Measurements from ENCODE around the gene ZNF215. TPM values are rescaled to one million over a fixed set of nuclear protein-coding genes. Genes with fewer than 3 reads are reported as not detected.
"Not testable (repeated sequence)": the region's sequence is repeated elsewhere in the genome, so short reads cannot be mapped to it uniquely, and the experiment has no call there.

The ZNF215 gene
- total RNA-seq (2014; rRNA removed; shearing (Covaris generic)), result 3.8 and 5.5 TPM in 2 replicates

DNA sequence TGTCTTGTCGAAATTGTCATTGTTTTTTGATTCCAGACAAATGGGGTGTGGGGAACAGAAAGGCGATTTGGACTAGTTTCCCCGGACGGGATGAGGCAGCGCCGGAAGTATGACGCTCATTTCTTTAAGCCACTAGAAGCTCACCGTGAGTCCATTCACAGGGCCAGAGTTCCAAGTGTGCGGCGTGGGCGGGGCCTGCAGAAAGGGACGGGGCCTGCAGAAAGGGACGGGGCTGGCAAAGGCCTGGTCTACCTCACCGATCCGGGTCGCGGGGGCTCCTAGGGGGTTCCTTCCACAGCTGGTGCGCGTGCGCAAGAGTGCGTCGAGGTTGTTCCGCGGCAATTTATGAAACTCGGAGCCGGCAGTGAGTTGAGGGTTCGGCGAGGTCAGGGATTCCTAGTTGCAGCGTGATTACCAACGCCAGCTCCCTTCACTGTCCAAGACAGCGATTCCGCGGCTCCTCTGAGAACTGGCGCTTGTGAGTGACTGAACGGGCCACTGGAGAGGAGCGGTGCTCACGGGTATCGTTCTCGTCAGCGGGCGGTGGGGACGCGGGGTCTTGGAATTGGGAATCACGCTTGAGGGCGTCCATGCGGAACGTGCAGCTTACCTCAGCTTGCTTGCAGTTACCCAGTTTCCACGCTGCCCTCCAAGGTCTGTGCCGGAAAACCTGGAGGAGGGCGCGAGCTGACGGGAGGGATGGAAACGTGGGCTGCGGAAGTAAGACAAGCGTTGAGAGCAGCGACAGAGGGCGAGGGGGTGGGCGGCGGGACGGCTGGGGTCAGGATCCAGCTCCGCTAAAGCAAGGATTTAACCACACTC, at the start of gene ZNF215:
TSS of gene ZNF215 (plus strand) at position 219 of the 822 bp plus-strand sequence. CDS start 5,847 bp downstream, outside the sequence.
- peak; percentile 94 for DNase-seq (ENCODE audit: low read depth)

DNA sequence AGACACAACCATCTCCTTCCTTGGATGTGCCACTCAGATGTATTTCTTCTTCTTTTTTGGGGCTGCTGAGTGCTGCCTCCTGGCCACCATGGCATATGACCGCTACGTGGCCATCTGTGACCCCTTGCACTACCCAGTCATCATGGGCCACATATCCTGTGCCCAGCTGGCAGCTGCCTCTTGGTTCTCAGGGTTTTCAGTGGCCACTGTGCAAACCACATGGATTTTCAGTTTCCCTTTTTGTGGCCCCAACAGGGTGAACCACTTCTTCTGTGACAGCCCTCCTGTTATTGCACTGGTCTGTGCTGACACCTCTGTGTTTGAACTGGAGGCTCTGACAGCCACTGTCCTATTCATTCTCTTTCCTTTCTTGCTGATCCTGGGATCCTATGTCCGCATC, 49.3 kb upstream of the ZNF215 start:
- DNase-seq (ENCODE audit: low read depth), result no peak

DNA sequence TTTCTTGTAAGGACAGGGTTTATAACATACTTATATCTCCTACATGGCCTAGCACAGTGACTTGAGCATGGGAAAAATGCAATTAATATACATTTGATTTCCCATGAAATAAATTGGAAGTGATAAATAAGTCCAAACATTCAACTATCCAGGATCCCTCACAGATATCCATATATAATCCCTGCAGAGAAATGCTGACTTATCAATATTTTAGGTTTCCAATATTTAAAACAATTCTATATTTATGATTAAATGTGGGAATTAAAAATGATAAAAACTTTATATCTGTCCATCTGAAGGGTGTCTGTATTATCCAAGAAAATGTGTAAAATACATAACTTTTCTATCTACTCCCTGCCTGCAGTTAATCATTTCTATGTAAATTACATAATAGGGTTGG, 43.5 kb upstream of the ZNF215 start:
- no peak for DNase-seq (ENCODE audit: low read depth)

DNA sequence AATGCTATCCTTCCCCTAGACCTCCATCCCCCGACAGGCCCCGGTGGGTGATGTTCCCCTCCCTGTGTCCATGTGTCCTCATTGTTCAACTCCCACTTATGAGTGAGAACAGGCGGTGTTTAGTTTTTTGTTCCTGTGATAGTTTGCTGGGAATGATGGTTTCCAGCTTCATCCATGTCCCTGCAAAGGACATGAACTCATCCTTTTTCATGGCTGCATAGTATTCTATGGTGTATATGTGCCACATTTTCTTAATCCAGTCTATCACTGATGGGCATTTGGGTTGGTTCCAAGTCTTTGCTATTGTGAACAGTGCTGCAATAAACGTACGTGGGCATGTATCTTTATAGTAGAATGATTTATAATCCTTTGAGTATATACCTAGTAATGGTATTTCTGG, 38.5 kb upstream of the ZNF215 start:
- DNase-seq (ENCODE audit: low read depth), result not testable (repeated sequence)

DNA sequence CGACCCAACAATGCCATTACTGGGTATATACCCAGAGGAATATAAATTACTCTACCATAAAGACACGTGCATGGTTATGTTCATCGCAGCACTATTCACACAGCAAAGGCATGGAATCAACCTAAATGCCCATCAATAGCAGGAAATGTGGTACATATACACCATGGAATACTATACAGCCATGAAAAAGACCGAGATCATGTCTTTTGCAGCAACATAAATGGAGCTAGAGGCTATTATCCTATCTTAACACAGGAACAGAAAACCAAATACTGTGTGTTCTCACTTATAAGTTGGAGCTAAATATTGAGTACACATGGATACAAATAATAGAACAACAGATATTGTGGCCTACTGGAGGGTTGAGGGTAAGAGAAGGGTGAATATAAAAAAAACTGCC, 37.4 kb upstream of the ZNF215 start:
- DNase-seq (ENCODE audit: low read depth), result no peak

DNA sequence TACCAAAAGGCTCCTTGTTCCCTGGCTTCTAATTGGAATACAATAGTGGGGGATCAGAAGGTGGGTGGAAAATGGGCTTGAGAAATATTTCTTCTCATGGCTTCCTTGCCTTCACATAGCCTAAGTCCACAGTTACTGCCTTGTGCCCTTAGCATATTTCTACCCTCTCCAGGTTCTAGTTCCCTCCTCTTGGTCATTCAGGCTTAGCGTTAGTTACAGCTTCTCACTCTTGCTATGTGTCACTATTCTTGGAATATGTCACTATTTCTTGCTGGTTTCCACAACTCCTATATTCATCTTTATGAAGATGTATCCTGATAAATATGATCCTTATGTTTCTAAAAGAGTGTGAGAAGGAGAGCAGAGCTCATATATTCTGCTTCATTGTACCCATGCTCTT, 36.4 kb upstream of the ZNF215 start:
- no peak for DNase-seq (ENCODE audit: low read depth)

DNA sequence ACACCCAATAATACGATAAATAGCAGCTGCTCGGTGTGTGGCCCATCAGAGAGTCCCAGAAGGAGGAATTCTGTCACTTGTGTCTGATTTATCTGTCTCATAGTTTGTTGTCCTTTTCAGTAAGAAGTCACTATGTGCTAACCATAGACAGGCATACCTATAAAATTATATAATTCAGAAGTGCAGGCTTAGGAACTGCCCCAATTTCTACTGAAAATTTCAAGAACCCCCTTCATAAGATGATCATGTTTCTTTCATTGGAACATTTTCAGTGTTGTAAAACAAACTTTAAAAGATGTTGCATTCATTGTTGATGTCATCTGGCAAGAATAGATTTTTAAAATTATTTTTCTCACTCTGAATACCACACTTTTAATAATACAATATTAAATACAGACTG, 33.8 kb upstream of the ZNF215 start, which contains the start of gene OR2D2:
TSS of gene OR2D2 (minus strand) at position 101 of the 400 bp plus-strand sequence. CDS start at position 101, 0 bp downstream.
- no peak for DNase-seq (ENCODE audit: low read depth)

DNA sequence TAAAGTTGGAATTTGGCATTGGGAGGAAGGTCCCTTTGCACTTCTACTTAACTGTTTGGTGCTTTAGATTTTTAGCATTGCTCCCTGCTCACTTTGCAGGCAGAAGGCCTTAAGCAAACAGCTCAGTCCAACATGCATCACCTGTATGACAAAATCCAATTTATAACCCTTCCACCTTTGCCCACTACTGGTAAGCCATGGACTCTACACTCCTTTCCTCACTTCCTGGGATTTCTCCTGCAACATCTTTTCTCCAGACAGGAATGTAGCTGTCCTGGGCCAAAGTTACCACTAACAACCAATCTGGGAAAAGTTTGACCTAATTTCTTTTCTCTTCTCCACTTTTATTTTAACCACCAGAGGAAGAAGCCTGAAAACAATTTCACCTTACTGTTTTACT, 32.1 kb upstream of the ZNF215 start:
- no peak for DNase-seq (ENCODE audit: low read depth)

DNA sequence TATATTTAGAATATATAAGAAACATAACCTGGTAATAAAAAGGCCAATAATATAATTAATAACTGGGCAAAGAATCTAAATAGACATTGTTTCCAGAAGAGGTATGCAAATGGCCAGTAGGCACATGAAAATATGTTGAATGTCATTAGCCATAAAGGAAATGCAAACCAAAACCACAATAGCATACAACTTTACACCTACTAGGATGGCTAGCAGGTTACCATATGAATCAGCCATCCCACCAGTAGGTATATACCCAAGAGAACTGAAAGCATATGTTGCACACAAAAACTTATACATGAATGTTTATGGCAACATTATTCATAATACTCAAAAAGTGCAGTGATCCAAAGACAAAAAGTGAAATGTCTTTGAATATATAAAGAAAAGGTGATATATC, 31.2 kb upstream of the ZNF215 start:
- no peak for DNase-seq (ENCODE audit: low read depth)

DNA sequence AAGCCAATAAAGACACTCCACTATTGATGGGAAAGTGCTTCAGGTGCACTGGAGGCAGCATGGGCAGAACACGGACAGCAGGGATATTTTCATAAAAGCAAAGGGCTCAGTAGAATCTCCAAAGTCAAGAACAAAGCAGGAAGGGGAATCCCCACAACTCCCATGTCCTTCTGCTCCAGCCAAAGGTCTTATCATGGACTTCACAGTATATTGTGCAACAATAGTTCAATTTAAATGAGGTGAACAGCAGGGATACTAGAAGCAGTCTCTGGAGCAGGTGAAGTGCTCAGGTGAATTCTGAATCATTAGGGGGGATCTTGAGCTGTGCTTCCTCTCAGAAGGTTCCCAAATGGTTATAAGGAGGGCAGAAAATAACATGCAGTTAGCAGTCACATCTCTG, 27.3 kb upstream of the ZNF215 start:
- no peak for DNase-seq (ENCODE audit: low read depth)

DNA sequence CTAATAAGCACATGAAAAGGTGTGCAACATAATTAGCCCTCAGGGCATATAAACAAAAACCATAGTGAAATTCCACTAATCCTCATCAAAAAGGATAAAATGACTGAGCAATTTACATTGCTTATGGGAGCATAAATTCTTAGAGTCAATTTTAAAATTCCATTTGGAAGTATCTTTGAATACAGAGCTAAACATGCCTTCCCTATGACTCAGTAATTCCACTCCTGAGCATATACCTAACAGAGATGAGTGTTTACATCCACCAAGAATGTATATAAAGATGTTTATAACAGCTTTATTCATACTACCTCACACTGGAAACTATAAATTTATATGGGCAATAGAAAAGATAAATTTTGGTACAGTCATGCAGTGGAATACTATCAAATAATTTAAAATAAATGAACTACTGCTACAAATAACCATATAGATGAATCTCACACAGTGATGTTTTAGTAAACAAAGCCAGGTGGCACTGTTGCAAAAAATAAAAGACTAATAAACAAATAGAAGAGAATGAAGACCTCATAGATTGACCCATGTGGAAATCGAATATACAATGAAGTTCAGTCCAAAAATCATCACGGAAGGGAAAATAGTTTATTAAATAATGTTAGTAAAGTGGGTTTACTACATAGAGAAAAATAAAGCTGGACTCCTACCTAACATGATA, 25.8 kb upstream of the ZNF215 start:
- no peak for DNase-seq (ENCODE audit: low read depth)

DNA sequence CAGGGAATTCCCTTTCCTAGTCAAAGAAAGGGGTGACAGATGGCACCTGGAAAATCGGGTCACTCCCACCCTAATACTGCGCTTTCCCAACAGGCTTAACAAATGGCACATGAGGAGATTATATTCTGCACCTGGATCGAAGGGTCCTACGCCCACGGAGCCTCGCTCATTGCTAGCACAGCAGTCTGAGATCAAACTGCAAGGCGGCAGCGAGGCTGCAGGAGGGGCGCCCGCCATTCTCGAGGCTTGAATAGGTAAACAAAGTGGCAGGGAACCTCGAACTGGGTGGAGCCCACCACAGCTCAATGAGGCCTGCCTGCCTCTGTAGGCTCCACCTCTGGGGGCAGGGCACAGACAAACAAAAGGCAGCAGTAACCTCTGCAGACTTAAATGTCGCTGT, 21.4 kb upstream of the ZNF215 start:
- not testable (repeated sequence) for DNase-seq (ENCODE audit: low read depth)

DNA sequence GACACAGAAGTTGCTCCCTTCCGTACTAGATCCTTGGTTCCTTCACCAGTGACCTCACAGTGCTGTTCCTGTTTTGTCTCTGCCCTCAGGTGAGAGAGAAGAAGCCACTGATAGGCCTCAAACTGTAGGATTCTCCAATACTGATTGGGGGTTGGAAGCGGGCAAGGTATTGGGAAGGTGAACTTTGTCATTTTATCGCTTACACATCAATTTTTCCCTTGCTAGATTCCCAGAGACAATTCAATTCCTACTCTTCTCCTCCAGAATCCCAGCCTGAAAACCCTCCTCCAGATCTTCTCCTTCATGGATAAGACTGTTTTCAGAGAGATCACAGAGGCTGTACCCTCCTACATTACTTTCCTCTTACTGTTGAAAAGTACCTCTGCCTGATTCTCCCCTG, 14.8 kb upstream of the ZNF215 start:
- DNase-seq (ENCODE audit: low read depth), result no peak

DNA sequence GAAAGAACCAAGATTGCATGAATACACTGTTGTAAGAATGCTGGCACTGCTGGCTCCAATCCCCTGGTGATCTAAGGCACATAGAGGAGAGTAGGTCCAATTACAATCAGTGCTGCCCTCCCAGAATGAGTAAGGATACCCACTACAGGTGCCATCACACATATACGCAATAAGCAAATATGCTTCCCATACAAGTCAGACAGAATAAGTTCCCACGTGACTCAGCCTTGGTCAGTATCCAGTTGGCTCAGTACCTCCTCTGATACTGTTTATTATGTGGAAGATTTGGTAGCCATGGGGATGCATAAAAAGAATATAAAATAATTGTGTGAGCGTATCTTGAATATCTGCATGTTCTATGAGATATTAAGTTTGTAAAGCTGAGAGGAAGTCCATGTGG, 14.3 kb upstream of the ZNF215 start:
- DNase-seq (ENCODE audit: low read depth), result peak; percentile 42

DNA sequence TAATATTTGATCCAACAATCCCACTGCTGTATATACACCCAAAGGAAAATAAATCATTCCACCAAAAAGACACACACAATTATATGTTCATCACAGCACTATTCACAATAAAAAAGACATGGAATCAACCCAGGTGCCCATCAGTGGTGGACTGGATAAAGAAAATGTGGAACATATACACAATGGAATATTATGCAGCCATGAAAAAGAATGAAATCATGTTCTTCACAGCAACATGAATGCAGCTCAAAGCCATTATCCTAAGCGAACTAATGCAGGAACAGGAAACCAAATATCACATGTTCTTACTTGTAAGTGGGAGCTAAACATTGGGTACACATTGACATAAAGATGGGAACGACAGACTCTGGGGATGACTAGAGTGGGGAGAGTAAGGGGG, 6.5 kb upstream of the ZNF215 start:
- no peak for DNase-seq (ENCODE audit: low read depth)

DNA sequence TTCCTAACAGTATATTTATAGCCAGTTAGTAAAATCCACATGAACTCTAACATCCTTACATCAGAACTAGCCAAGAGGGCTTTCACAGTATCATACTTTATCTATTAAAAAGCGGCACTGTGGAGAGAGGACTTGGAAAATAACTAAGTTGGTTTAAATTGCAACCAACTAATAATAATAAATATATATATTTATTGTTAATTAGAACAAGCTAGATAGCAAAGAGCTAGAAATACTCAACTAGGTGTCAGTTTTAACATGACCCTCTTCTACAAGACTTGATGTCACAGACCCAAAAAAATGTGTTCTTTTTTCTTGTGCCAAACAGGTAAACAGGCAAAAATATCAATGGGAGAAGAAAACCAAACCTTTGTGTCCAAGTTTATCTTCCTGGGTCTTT, 5.5 kb upstream of the ZNF215 start, which contains the start of gene OR2D3:
TSS of gene OR2D3 (plus strand) at position 301 of the 400 bp plus-strand sequence. CDS start at position 301, 0 bp downstream.
- no peak for DNase-seq (ENCODE audit: low read depth)

DNA sequence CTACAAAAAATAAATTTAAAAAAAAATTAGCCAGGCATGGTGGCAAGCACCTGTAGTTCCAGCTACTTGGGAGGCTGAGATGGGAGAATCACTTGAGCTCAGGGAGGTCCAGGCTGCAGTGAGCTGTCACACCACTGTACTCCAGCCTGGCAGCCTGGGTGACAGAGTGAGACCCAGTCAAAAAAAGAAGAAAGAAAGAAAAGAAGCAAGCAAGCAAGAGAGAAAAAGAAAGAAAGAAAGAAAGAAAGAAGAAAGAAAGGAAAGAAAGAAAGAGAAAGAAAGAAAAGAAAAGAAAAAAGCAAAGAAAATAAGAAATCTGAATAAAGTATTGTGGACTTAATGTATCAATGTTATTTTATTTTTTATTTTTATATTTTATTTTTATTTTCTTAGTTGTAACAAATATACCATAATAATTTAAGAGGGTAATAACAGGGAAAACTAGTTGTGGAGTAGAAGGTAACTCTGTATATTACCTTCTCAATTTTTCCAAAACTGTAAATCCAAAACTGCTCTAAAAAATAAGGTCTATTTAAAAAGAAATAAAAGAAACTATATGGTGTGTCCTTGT, 1.1 kb upstream of the ZNF215 start:
- DNase-seq (ENCODE audit: low read depth), result no peak

DNA sequence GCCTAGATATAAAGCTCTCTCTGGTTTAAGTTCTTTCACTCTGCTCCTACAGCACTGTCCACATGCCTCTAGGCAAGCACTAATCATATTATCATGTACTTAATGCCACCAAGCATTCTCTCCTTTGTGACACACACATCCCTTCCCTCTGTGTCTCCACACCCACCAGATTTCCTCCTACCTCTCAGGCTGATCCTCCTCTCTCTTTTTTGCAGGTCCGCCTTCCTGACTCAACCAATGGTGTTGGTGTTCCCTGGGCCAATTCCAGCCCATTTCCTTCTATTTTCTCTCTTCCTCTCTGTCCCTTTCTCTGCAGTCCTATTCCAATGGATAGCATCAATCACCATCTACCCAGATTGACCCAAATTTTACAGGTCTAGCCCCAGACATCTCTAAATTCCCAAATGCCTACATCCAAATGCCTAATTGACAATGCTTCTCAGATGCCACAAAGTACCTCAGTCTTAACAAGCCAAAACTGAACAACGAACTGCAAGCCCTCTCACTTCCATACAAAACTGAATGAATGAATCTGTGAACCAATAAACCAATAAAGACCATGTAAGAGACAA, 504 bp upstream of the ZNF215 start:
- peak; percentile 55 for DNase-seq (ENCODE audit: low read depth)

DNA sequence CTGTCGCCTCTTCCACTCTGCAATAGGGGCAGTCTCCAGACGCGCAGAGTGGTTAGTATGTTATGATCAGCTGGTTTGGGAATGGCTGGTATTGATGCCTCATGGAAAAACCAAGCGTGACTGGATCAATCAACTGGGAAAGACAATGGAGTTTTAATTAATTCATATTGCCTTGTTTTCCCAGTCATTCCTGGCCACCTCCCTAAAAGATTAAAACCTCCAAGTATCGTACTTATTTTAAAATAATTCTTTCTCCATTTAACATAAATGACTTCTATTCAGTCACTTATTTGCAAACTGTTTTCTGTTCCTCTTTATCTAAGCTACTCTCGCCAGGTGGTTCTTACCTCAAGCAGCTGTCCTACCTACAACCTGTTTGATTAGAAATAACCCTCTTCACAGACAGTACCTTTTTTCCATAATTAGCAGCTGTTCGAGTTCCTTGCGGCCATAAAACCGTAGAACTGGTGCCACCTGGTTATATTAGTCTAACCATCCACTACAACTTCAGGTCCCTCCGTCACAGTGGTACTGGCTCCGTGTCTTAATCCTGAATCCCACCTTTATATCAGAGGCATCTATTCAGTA, 898 bp downstream of the ZNF215 start:
- no peak for DNase-seq (ENCODE audit: low read depth)

DNA sequence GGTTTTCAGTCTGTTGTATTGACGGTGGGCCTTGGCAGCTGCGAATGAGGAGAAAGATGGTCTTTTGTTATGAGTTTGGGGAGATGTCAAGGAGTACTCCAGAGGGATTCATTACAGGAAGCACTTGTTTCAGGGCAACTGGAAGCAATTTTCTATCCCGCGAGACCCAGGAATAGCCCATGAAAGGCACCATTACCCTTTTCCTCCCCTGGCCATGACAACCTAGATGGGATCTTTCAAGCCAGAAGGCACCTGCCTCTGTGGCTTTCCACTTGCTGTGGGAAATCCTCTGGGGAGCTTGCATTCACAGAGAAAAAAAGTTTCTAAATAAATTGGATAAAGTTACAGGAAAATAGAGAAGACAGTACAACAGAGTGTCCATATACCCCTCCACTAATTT, 2.7 kb downstream of the ZNF215 start:
- DNase-seq (ENCODE audit: low read depth), result no peak

DNA sequence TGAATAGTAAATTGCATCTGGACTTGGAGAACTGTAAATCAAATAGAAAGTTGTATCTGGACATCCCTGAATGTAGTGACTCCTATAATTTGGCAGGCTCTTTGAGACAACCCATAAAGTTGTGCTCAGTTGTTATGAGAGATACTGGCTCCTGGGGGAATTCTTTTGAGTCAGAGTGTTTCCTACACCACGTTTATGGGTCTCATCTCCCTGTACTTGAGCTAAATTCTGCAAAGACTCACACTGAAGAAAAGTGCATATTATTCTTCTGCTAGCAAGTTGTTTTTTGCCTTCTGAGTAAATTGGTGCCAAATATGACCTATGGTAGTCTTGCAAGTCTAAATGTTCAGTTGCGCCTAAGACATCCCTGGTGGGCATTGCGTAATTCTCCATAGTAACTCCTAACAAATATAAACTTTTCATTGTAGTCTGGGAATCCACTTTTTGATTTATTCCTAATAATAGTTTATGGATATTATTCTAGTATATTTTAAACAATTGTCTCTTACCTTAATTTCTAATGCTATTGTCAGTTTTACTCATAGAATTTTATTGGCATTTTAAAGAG, 5.0 kb downstream of the ZNF215 start:
- no peak for DNase-seq (ENCODE audit: low read depth)

DNA sequence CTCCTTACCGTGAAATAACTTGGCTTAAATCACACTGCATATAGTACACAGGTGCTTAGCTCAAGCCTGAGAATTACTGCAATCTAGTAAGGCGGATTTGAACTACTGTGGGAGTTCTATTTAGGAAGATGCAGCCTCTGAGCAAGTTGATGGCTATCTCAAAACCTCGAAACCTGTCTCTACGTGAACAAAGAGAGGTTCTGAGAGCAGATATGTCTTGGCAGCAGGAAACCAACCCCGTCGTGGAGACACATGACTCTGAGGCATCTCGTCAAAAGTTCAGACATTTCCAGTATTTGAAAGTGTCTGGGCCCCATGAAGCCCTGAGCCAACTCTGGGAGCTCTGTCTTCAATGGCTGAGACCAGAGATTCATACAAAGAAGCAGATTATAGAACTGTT, 5.9 kb downstream of the ZNF215 start:
- no peak for DNase-seq (ENCODE audit: low read depth)

Data from Daoy (cell line).